HT-29 (cell line): Measurements from ENCODE around the gene HLA-DQA2. TPM values are rescaled to one million over a fixed set of nuclear protein-coding genes. Genes with fewer than 3 reads are reported as not detected.
"Not testable (repeated sequence)": the region's sequence is repeated elsewhere in the genome, so short reads cannot be mapped to it uniquely, and the experiment has no call there.

ENCODE experiments used
- DNase-seq: peaks from one replicate; pipeline ENCODE4 v3.0.0-alpha.2; 2015; ENCODE audit warnings: low spot score
- total RNA-seq: library from RNA; depleted of rRNA; stranded (reverse); fragments of >200 nt; shearing (Covaris generic); gene quantifications from 2 replicates; pipeline ENCODE4 v1.2.3, GENCODE V29; 2014; rRNA removed

HLA-DQA2 gene
- not detected in 2 replicates for total RNA-seq

- no peak for DNase-seq
Measured at GRCh38 chr6:32741031-32741960, at the start of gene HLA-DQA2. Gene HLA-DQA2 (plus strand): TSS chr6:32741391. CDS start chr6:32741444, 53 bp downstream.

- peak; percentile 26 for DNase-seq
Measured at GRCh38 chr6:32692019-32692418, 49.2 kb upstream of the HLA-DQA2 start.

- DNase-seq, result no peak
Measured at GRCh38 chr6:32697031-32697430, 44.2 kb upstream of the HLA-DQA2 start.

GRCh38 chr6:32700391-32701040 lies 40.7 kb upstream of the HLA-DQA2 start:
- peak; percentile 61 for DNase-seq

GRCh38 chr6:32703347-32703746 lies 37.8 kb upstream of the HLA-DQA2 start:
- no peak for DNase-seq

- not testable (repeated sequence) for DNase-seq
Measured at GRCh38 chr6:32705164-32705563, 36.0 kb upstream of the HLA-DQA2 start.

GRCh38 chr6:32709625-32710024 lies 31.6 kb upstream of the HLA-DQA2 start:
- no peak for DNase-seq

GRCh38 chr6:32713241-32713640 lies 27.9 kb upstream of the HLA-DQA2 start:
- no peak for DNase-seq

- no peak for DNase-seq
Measured at GRCh38 chr6:32716396-32716795, 24.8 kb upstream of the HLA-DQA2 start.

GRCh38 chr6:32718879-32719278 lies 22.3 kb upstream of the HLA-DQA2 start:
- no peak for DNase-seq

- no peak for DNase-seq
Measured at GRCh38 chr6:32738126-32738525, 3.1 kb upstream of the HLA-DQA2 start.

GRCh38 chr6:32742374-32742773 lies 1.2 kb downstream of the HLA-DQA2 start:
- no peak for DNase-seq

GRCh38 chr6:32744776-32745175 lies 3.6 kb downstream of the HLA-DQA2 start:
- DNase-seq, result no peak

GRCh38 chr6:32745649-32746048 lies 4.5 kb downstream of the HLA-DQA2 start:
- not testable (repeated sequence) for DNase-seq

GRCh38 chr6:32752580-32752979 lies 11.4 kb downstream of the HLA-DQA2 start:
- DNase-seq, result no peak

GRCh38 chr6:32759669-32760068 lies 18.5 kb downstream of the HLA-DQA2 start:
- DNase-seq, result no peak

- DNase-seq, result no peak
Measured at GRCh38 chr6:32761072-32761471, 19.9 kb downstream of the HLA-DQA2 start.

- no peak for DNase-seq
Measured at GRCh38 chr6:32761548-32761947, 20.4 kb downstream of the HLA-DQA2 start.

GRCh38 chr6:32763421-32763820 lies 22.2 kb downstream of the HLA-DQA2 start, which contains the start of gene HLA-DQB2:
Gene HLA-DQB2 (minus strand): TSS chr6:32763532. CDS start chr6:32763470, 62 bp downstream.
- DNase-seq, result no peak

- no peak for DNase-seq
Measured at GRCh38 chr6:32764048-32764447, 22.9 kb downstream of the HLA-DQA2 start.

GRCh38 chr6:32772656-32773055 lies 31.5 kb downstream of the HLA-DQA2 start:
- no peak for DNase-seq

- no peak for DNase-seq
Measured at GRCh38 chr6:32774426-32774825, 33.2 kb downstream of the HLA-DQA2 start.

- no peak for DNase-seq
Measured at GRCh38 chr6:32775071-32775470, 33.9 kb downstream of the HLA-DQA2 start.
